ENCODE data around the gene THRAP3.
A peak's percentile ranks its signal among the peaks of the same experiment; 100 is the strongest.
"Not testable (repeated sequence)": the region's sequence is repeated elsewhere in the genome, so short reads cannot be mapped to it uniquely, and the experiment has no call there.

The THRAP3 gene

GRCh38 chr1:36183309-36183856, 40.9 kb upstream of the THRAP3 start:
- H3K4me3 ChIP-seq (ENCODE audit: low read depth in 1 of 2, low read length in 2 of 2): no peak overlapping the region
- H3K27me3 ChIP-seq (ENCODE audit: control insufficient read depth in 1 of 2, insufficient read depth in 2 of 2, low read length in 2 of 2): no peaks in the 10 kb centered on the region
- no peak overlapping the region for H3K27ac ChIP-seq (ENCODE audit: low read depth, low read length)

DNA sequence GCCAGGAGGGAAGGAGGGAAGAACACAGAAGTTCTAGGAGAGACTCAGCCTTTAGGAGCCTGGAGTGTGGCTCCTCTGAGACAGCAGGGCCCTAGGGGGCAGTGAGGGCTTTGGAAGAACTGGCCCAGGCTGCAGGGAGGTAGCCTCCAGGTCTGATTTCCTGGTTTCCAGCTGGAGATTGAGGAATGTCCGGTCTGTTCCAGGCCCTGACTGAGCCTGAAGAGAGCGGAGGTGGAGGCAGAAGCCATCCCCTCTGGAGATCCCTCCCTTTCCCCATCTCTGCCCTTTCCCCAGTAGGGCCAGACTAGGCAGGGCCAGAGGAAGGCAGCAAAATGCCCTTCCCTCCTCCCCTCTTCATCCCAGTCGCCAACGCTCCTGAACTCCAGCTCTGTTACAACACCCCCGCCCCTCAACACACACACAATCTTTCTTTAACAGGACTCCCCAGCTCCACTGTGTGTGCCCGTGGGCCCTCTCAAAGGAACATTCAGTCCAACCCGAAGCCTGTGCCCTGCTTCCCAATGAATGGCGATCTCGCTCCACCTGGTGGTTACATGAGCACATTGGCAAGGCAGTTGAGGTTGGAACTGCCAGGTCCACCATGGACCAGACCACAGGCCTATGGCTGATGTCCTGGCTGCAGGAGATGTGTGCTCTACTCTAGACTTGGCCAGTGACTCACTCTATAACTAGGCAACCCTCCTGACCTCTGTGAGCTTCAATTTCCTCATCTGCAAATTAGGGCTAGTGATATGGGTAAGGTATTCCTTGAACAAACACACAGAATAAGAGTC, 36.2 kb upstream of the THRAP3 start:
- Histone ChIP-seq H3K4me1 (ENCODE audit: control insufficient read depth in 1 of 2, insufficient read depth in 2 of 2, low read length in 2 of 2) (peaks cover 4 to 9% of the 10 kb centered on the region in 2 donors), H3K9ac (ENCODE audit: low read depth in 1 of 2, low read length in 2 of 2) (peak overlapping the region in 1 of 2 donors; percentile 77), H3K27me3 (ENCODE audit: control insufficient read depth in 1 of 2, insufficient read depth in 2 of 2, low read length in 2 of 2) (no peaks in the 10 kb centered on the region), H3K9me3 (ENCODE audit: control insufficient read depth in 1 of 2, low read length in 2 of 2) (no peaks in the 10 kb centered on the region), H3K36me3 (ENCODE audit: control insufficient read depth in 1 of 2, insufficient read depth in 2 of 2, low read length in 2 of 2) (no peaks in the 10 kb centered on the region), H3K27ac (ENCODE audit: low read depth, low read length) (peak overlapping the region; percentile 3), H3K4me3 (ENCODE audit: low read depth in 1 of 2, low read length in 2 of 2) (peak overlapping the region in 1 of 2 donors; percentile 48)

More at GRCh38 chr1:36183309-36183856, 40.9 kb upstream of the THRAP3 start:
- H3K36me3 ChIP-seq (ENCODE audit: control insufficient read depth in 1 of 2, insufficient read depth in 2 of 2, low read length in 2 of 2): peaks cover 13 to 22% of the 10 kb centered on the region in 2 donors
- no peaks in the 10 kb centered on the region for H3K9me3 ChIP-seq (ENCODE audit: control insufficient read depth in 1 of 2, low read length in 2 of 2)
- peaks cover 12 to 15% of the 10 kb centered on the region in 2 donors for H3K4me1 ChIP-seq (ENCODE audit: control insufficient read depth in 1 of 2, insufficient read depth in 2 of 2, low read length in 2 of 2)
- no peak overlapping the region for H3K9ac ChIP-seq (ENCODE audit: low read depth in 1 of 2, low read length in 2 of 2)

DNA sequence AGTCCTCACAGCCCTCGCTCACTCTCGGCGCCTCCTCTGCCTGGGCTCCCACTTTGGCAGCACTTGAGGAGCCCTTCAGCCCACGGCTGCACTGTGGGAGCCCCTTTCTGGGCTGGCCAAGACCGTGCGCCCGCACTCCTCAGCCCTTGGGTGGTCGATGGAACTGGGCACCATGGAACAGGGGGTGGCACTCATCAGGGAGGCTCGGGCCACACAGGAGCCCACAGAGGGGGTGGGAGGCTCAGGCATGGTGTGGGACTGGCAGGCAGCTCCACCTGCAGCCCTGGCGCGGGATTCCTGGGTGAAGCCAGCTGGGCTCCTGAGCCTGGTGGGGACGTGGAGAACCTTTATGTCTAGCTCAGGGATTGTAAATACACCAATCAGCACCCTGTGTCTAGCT, 27.4 kb upstream of the THRAP3 start:
- not testable (repeated sequence) for H3K9me3 ChIP-seq (ENCODE audit: control insufficient read depth in 1 of 2, low read length in 2 of 2); H3K4me3 ChIP-seq (ENCODE audit: low read depth in 1 of 2, low read length in 2 of 2); H3K9ac ChIP-seq (ENCODE audit: low read depth in 1 of 2, low read length in 2 of 2); H3K4me1 ChIP-seq (ENCODE audit: control insufficient read depth in 1 of 2, insufficient read depth in 2 of 2, low read length in 2 of 2); H3K27ac ChIP-seq (ENCODE audit: low read depth, low read length); H3K27me3 ChIP-seq (ENCODE audit: control insufficient read depth in 1 of 2, insufficient read depth in 2 of 2, low read length in 2 of 2); H3K36me3 ChIP-seq (ENCODE audit: control insufficient read depth in 1 of 2, insufficient read depth in 2 of 2, low read length in 2 of 2)

DNA sequence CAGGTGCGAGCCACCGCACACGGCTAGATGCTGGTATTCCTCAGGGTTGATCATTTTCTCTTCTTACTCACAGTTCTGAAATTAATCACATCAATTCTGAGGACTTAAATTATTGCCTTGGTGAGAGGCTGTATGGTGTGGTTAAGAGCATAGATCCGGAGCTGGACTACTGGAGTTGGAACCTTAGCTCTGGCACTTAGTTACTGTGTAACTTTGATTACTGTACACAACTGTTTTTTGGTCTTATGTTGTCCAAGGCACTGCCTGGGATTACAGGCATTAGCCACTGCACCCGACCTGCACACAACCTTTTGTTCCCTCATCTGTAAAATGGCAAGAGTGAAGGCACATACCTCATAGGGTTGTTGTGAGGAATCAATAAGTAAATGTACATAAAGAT, 25.6 kb upstream of the THRAP3 start:
- Histone ChIP-seq H3K27ac (ENCODE audit: low read depth, low read length) (no peak overlapping the region), H3K27me3 (ENCODE audit: control insufficient read depth in 1 of 2, insufficient read depth in 2 of 2, low read length in 2 of 2) (no peaks in the 10 kb centered on the region), H3K4me3 (ENCODE audit: low read depth in 1 of 2, low read length in 2 of 2) (no peak overlapping the region), H3K36me3 (ENCODE audit: control insufficient read depth in 1 of 2, insufficient read depth in 2 of 2, low read length in 2 of 2) (no peaks in the 10 kb centered on the region), H3K4me1 (ENCODE audit: control insufficient read depth in 1 of 2, insufficient read depth in 2 of 2, low read length in 2 of 2) (peaks cover 0 to 5% of the 10 kb centered on the region in 2 donors), H3K9ac (ENCODE audit: low read depth in 1 of 2, low read length in 2 of 2) (no peak overlapping the region), H3K9me3 (ENCODE audit: control insufficient read depth in 1 of 2, low read length in 2 of 2) (no peaks in the 10 kb centered on the region)

DNA sequence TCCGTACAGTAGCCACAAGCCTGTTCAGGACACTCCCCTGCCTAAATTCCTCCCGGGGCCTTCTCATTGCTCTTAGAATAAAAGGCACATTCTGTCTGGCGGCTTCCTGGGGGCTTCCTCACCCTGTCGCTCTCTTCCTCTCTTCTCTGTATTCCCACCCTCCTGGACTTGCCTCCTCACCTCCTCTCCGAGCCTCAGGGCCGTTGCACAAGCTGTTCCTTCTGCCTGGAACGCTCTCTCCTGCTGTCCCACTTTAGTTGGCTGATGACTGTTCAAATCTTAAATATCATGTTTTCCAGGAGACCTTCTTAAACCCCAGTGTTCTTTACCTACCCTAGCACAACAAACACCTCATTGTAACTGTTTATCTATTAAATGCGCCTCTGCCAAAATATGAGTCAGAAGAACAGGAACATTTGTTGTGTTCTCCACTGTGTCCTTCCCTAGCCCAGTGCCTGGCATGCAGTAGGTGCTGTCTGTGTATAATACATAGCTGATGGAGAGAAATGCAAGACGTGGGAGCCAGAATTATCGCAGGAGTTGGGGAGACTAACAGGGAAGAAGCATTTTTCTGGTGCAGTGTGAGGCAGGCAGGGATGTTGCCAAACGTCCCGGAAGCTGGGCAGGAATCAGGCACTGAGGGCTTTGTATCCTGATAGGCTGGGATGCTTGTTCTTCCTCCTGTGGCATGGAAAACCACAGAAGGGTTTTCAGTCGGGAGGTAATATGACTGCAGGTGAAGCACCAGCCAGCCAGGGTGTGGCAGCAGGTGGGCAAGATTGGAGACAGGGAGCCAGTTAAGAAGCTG, 24.1 kb upstream of the THRAP3 start:
- H3K27ac ChIP-seq (ENCODE audit: low read depth, low read length): no peak overlapping the region
- H3K4me3 ChIP-seq (ENCODE audit: low read depth in 1 of 2, low read length in 2 of 2): no peak overlapping the region
- no peaks in the 10 kb centered on the region for H3K36me3 ChIP-seq (ENCODE audit: control insufficient read depth in 1 of 2, insufficient read depth in 2 of 2, low read length in 2 of 2)
- no peaks in the 10 kb centered on the region for H3K9me3 ChIP-seq (ENCODE audit: control insufficient read depth in 1 of 2, low read length in 2 of 2)
- peaks cover 0 to 5% of the 10 kb centered on the region in 2 donors for H3K4me1 ChIP-seq (ENCODE audit: control insufficient read depth in 1 of 2, insufficient read depth in 2 of 2, low read length in 2 of 2)
- no peaks in the 10 kb centered on the region for H3K27me3 ChIP-seq (ENCODE audit: control insufficient read depth in 1 of 2, insufficient read depth in 2 of 2, low read length in 2 of 2)
- H3K9ac ChIP-seq (ENCODE audit: low read depth in 1 of 2, low read length in 2 of 2): no peak overlapping the region

GRCh38 chr1:36203027-36203553, 21.2 kb upstream of the THRAP3 start:
- no peaks in the 10 kb centered on the region for H3K9me3 ChIP-seq (ENCODE audit: control insufficient read depth in 1 of 2, low read length in 2 of 2)
- no peak overlapping the region for H3K9ac ChIP-seq (ENCODE audit: low read depth in 1 of 2, low read length in 2 of 2)
- no peak overlapping the region for H3K4me3 ChIP-seq (ENCODE audit: low read depth in 1 of 2, low read length in 2 of 2)
- no peaks in the 10 kb centered on the region for H3K27me3 ChIP-seq (ENCODE audit: control insufficient read depth in 1 of 2, insufficient read depth in 2 of 2, low read length in 2 of 2)
- H3K27ac ChIP-seq (ENCODE audit: low read depth, low read length): no peak overlapping the region
- peaks cover 0 to 5% of the 10 kb centered on the region in 2 donors for H3K4me1 ChIP-seq (ENCODE audit: control insufficient read depth in 1 of 2, insufficient read depth in 2 of 2, low read length in 2 of 2)
- H3K36me3 ChIP-seq (ENCODE audit: control insufficient read depth in 1 of 2, insufficient read depth in 2 of 2, low read length in 2 of 2): no peaks in the 10 kb centered on the region

DNA sequence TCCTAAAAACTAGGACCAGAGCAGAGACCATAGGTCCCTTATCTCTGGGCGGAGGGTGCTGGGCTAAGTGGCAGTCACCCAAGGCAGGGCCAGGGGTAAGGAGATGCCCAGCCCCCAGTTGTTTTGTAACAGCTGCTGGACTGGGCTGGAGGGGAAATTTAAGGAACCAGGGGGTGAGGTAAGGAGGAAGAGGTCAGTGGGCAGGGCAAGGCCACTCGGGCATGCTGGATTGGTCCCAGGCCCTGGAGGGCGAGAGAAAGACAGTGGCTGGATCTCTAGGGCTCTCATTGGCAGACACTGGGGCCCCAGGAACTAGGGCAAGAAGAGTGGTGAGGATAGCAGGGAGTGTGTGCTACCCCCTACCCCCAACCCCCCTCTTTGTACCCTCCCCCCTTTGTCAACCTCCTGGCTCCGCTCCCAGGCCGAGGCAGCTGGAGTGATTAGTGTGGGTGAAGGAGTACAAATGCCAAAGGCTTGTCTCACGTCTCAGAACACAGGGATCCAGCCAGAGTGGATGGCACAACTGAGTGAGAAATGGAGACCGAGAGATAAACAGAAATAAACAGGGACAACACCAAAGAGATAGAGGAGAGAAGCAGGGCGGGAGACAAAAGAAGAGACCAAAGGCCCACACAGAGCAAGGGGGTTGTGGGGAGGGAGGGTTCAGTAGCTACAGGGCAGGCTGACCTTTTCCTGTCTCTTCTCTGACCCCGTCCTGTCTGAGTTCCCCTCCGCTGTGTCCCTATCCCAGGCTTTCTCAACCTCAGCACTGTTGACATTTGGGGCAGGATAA, 20.5 kb upstream of the THRAP3 start:
- Histone ChIP-seq H3K9ac (ENCODE audit: low read depth in 1 of 2, low read length in 2 of 2) (no peak overlapping the region), H3K9me3 (ENCODE audit: control insufficient read depth in 1 of 2, low read length in 2 of 2) (no peaks in the 10 kb centered on the region), H3K27ac (ENCODE audit: low read depth, low read length) (no peak overlapping the region), H3K4me1 (ENCODE audit: control insufficient read depth in 1 of 2, insufficient read depth in 2 of 2, low read length in 2 of 2) (peaks cover 0 to 5% of the 10 kb centered on the region in 2 donors), H3K27me3 (ENCODE audit: control insufficient read depth in 1 of 2, insufficient read depth in 2 of 2, low read length in 2 of 2) (no peaks in the 10 kb centered on the region), H3K4me3 (ENCODE audit: low read depth in 1 of 2, low read length in 2 of 2) (no peak overlapping the region), H3K36me3 (ENCODE audit: control insufficient read depth in 1 of 2, insufficient read depth in 2 of 2, low read length in 2 of 2) (no peaks in the 10 kb centered on the region)

DNA sequence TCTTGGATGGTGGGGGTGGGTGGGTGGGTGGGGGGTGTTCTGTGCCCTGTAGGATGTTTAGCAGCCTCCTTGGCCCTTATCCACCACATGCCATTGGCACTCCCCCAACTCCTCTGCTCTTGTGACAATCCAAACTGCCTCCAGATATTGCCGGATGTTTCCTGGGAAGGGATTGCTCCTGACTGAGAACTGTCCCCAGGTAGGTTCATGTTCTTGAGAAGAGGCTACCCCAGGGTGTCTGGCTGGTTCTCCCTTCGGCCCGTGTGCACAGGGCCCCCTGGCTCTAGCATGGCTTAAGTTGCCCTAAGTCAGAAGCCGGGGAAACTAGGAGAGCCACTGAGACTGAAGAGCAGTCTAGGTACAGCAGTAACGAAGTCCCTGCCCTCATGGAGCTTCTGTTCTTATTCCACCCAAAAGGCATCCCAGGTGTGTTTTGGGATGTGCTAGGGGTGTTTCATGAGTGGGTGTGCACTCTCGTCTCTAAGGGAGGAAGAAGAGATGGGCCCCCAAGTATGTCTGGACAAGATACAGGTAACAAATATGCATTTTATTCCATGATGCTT, 19.8 kb upstream of the THRAP3 start:
- Histone ChIP-seq H3K27ac (ENCODE audit: low read depth, low read length) (no peak overlapping the region), H3K9me3 (ENCODE audit: control insufficient read depth in 1 of 2, low read length in 2 of 2) (no peaks in the 10 kb centered on the region), H3K27me3 (ENCODE audit: control insufficient read depth in 1 of 2, insufficient read depth in 2 of 2, low read length in 2 of 2) (no peaks in the 10 kb centered on the region), H3K9ac (ENCODE audit: low read depth in 1 of 2, low read length in 2 of 2) (no peak overlapping the region), H3K36me3 (ENCODE audit: control insufficient read depth in 1 of 2, insufficient read depth in 2 of 2, low read length in 2 of 2) (no peaks in the 10 kb centered on the region), H3K4me3 (ENCODE audit: low read depth in 1 of 2, low read length in 2 of 2) (no peak overlapping the region), H3K4me1 (ENCODE audit: control insufficient read depth in 1 of 2, insufficient read depth in 2 of 2, low read length in 2 of 2) (peaks cover 0 to 5% of the 10 kb centered on the region in 2 donors)

DNA sequence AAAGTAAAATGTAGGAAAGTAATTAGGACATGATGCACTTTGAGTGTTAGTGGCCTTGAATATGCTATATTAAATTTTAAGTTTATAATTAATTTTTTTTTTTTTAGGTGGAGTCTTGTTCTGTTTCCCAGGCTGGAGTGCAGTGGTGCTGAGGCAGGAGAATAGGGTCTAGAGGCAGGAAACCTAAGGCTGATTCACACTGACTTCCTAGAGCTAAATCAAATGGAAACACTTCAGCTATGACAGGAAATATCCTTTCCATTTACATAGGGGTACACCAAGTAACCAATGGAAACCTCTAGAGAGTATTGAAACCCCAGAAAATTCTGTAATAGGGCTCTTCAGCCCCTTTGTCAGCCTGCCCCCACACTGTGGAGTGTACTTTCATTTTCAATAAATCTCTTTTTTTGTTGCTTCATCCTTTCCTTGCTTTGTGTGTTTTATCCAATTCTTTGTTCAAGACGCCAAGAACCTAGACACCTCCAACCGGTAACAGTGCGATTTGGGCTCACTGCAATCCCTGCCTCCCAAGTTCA, 17.9 kb upstream of the THRAP3 start:
- Histone ChIP-seq H3K9me3 (ENCODE audit: control insufficient read depth in 1 of 2, low read length in 2 of 2) (no peaks in the 10 kb centered on the region), H3K4me1 (ENCODE audit: control insufficient read depth in 1 of 2, insufficient read depth in 2 of 2, low read length in 2 of 2) (peaks cover 0 to 5% of the 10 kb centered on the region in 2 donors), H3K9ac (ENCODE audit: low read depth in 1 of 2, low read length in 2 of 2) (no peak overlapping the region), H3K27ac (ENCODE audit: low read depth, low read length) (no peak overlapping the region), H3K36me3 (ENCODE audit: control insufficient read depth in 1 of 2, insufficient read depth in 2 of 2, low read length in 2 of 2) (no peaks in the 10 kb centered on the region), H3K4me3 (ENCODE audit: low read depth in 1 of 2, low read length in 2 of 2) (no peak overlapping the region), H3K27me3 (ENCODE audit: control insufficient read depth in 1 of 2, insufficient read depth in 2 of 2, low read length in 2 of 2) (no peaks in the 10 kb centered on the region)

All from duodenal mucosa (tissue), 2 donors.